ENCODE measurements around the gene NHLRC4. TPM values are rescaled to one million over a fixed set of nuclear protein-coding genes. Genes with fewer than 3 reads are reported as not detected.

The NHLRC4 gene
- total and polyA plus RNA-seq, 2 of the 4 experiments (the other 2 are of a cell fraction): 0.72 to 0.84 TPM

DNA sequence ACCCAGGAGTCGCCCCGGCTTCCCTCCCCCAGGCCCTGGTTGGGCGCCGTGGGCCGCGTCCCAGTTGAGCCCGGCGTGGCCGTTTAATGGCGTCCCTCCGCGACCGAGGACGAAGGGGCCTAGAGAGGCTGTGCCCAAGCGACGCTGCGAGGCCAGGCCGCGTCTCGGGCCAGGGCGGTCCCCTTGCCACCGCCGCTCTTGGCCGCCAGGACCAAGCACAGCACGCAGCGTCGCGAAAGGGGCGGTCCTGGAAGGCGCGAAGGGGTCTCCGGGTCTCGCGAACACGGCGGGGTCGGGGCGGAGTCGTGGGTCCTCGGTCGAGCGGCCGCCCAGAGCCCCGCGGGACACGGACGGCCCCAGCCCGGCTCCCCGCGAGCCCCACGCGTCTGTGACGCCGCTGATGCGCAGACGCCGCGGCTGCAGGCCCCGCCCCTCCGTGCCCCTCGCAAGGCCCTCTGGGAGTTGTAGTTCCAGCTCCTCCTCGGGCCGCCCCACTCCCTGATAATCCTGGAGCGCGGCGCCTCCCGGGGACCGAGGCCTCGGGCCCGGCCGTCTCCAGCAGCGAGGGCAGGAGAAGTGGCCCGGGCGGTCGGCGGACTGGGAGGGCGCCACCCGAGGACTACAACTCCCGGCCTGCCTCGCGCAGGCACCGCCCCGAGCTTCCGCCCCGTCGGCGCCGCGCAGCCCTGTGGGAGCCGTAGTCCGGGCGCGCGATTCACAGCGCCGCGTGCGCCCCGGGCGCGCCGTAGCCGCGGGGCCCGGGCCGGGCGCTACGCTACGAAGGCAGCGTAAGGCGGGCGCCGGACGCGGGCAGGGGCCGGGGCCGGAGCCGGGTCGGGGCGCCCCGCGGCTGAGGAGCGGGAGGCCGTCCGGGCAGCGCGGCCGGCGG is 39.5 kb upstream of the NHLRC4 start, which contains the start of gene CAPN15:
TSS of gene CAPN15 (plus strand) at position 698 of the 889 bp plus-strand sequence. CDS start 19,127 bp downstream, outside the sequence.
- intact Hi-C loops (cut with micrococcal nuclease) (loop anchor here (2.0 to 5.0 kb wide), 3 partner anchors 102 to 125 kb away; partner anchors contain the start of genes DECR2, METTL26 and RAB11FIP3), dilution Hi-C loops (cut with HindIII; ENCODE audit: low sequenced_read_pairs, unreplicated experiment) (no loop called here), in situ Hi-C loops (cut with MboI; ENCODE audit: low sequenced_read_pairs) (no loop called here)
- Histone ChIP-seq H3K14ac (replicated peaks; ENCODE audit: low read depth, low read length) (peak within 1 kb of the TSS; percentile 94), H3K27me3 (ENCODE audit: control insufficient read depth, insufficient read depth, low read length) (no peaks in the 10 kb centered on the region), H3K27ac (ENCODE audit: insufficient read depth, low read length) (peak within 1 kb of the TSS; percentile 98), H4K91ac (ENCODE audit: insufficient read depth, low read depth, low read length) (peak within 1 kb of the TSS; percentile 88), H2AK9ac (replicated peaks; ENCODE audit: low read depth, low read length, poor library complexity) (peak within 1 kb of the TSS; percentile 100), H2AK5ac (ENCODE audit: low read depth, low read length) (peak within 1 kb of the TSS; percentile 91), H2BK120ac (ENCODE audit: low read depth, low read length) (peak within 1 kb of the TSS; percentile 74), H4K20me1 (ENCODE audit: insufficient read depth, low read length) (peaks cover 75% of the 10 kb centered on the region), H2BK15ac (ENCODE audit: low read depth, low read length) (no peak within 1 kb of the TSS; the same call in 2 of the 3 replicates), H3K56ac (ENCODE audit: extremely low read depth, insufficient read depth, low read length) (peak within 1 kb of the TSS; percentile 63), H3K4ac (ENCODE audit: low read depth, low read length) (peak within 1 kb of the TSS; percentile 94), H3K9me1 (ENCODE audit: insufficient read depth, low read length) (peaks cover 3% of the 10 kb centered on the region; the same call in 1 of the 2 replicates), H4K8ac (ENCODE audit: low read depth in 2 of 2, low read length in 2 of 2) (peak within 1 kb of the TSS; percentile 76 to 87), H3K36me3 (ENCODE audit: control insufficient read depth, insufficient read depth, low read length) (peaks cover 8% of the 10 kb centered on the region; the same call in 1 of the 2 replicates), H3K4me1 (ENCODE audit: control insufficient read depth, insufficient read depth, low read length) (peaks cover 21% of the 10 kb centered on the region), H3K79me1 (ENCODE audit: low read depth in 1 of 2, low read length in 2 of 2) (peaks cover 8 to 69% of the 10 kb centered on the region in 2 experiments; a peak in 2 of 4 replicates), H3K9me3 (ENCODE audit: control insufficient read depth, insufficient read depth, low read length) (no peaks in the 10 kb centered on the region), H2AFZ (replicated peaks; ENCODE audit: low read length, poor library complexity) (peak within 1 kb of the TSS; percentile 95), H3K4me3 (ENCODE audit: insufficient read depth, low read depth, low read length) (peak within 1 kb of the TSS; percentile 89), H3K9ac (ENCODE audit: low read depth, low read length) (peak within 1 kb of the TSS; percentile 87), H3K18ac (ENCODE audit: low read depth, low read length) (peak within 1 kb of the TSS; percentile 79), H3K23ac (ENCODE audit: low read depth, low read length) (peak within 1 kb of the TSS; percentile 87), H3K4me2 (ENCODE audit: low read depth, low read length) (peak within 1 kb of the TSS; percentile 98), H2BK5ac (ENCODE audit: low read depth, low read length, poor library complexity, severe bottlenecking) (peak within 1 kb of the TSS; percentile 95), H4K5ac (ENCODE audit: low read depth, low read length) (peak within 1 kb of the TSS; percentile 69), H2BK20ac (ENCODE audit: low read depth, low read length) (no peak within 1 kb of the TSS)
- DNase-seq: peak; percentile 79
- POLR2A ChIA-PET (ENCODE audit: unreplicated experiment): interaction anchor here (0.6 kb wide), 1 partner anchor 201 kb away, joined by 9 read pairs; no protein-coding TSS in a partner anchor
- CTCF ChIA-PET: no interaction called here
- peak; percentile 69; the same call in 1 of the 2 replicates for TF ChIP-seq MAZ (IDR thresholded peaks at IDR 0.05; ENCODE audit: borderline replicate concordance, low read depth, low read length)
- TF ChIP-seq MAFK (IDR thresholded peaks at IDR 0.05; ENCODE audit: low read depth, low read length): no peak
- TF ChIP-seq RFX5 (IDR thresholded peaks at IDR 0.05; ENCODE audit: low read depth, low read length): no peak
- no peak for TF ChIP-seq CHD1 (IDR thresholded peaks at IDR 0.05; ENCODE audit: low read depth, low read length)
- TF ChIP-seq, protein P1, sequence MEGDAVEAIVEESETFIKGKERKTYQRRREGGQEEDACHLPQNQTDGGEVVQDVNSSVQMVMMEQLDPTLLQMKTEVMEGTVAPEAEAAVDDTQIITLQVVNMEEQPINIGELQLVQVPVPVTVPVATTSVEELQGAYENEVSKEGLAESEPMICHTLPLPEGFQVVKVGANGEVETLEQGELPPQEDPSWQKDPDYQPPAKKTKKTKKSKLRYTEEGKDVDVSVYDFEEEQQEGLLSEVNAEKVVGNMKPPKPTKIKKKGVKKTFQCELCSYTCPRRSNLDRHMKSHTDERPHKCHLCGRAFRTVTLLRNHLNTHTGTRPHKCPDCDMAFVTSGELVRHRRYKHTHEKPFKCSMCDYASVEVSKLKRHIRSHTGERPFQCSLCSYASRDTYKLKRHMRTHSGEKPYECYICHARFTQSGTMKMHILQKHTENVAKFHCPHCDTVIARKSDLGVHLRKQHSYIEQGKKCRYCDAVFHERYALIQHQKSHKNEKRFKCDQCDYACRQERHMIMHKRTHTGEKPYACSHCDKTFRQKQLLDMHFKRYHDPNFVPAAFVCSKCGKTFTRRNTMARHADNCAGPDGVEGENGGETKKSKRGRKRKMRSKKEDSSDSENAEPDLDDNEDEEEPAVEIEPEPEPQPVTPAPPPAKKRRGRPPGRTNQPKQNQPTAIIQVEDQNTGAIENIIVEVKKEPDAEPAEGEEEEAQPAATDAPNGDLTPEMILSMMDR (conservative IDR thresholded peaks at IDR 0.05; ENCODE audit: low read depth, low read length): no peak; the same call in 1 of the 2 replicates
- TF ChIP-seq CEBPB (IDR thresholded peaks at IDR 0.05; ENCODE audit: low read depth, low read length): no peak
- peak; percentile 40; the same call in 1 of the 2 replicates for TF ChIP-seq MXI1 (IDR thresholded peaks at IDR 0.05; ENCODE audit: borderline replicate concordance, low read depth, low read length)
- no peak for TF ChIP-seq ELK1 (IDR thresholded peaks at IDR 0.05; ENCODE audit: borderline replicate concordance, low read depth, low read length)
- TF ChIP-seq FOS (IDR thresholded peaks at IDR 0.05; ENCODE audit: low read depth, low read length): no peak
- no peak for TF ChIP-seq NFE2L2 (IDR thresholded peaks at IDR 0.05; ENCODE audit: low read depth, low read length)
- TF ChIP-seq SMC3 (IDR thresholded peaks at IDR 0.05; ENCODE audit: low read depth, low read length): no peak
- peak; percentile 71 for TF ChIP-seq POLR2A (IDR thresholded peaks at IDR 0.05; ENCODE audit: low read depth, low read length)
- BruUV-seq (replicated peaks): no TSS peak
- ATAC-seq (ENCODE audit: low read depth): peak; percentile 79
- WGBS, 2 experiments (ENCODE audit: extremely low coverage in 2 of 2, insufficient read length in 1 of 2): 1% methylated on average over 83 of the region's 129 CpGs; no CpG with 5 or more reads in 1 of the 2 experiments
